ENCODE data around the gene VAV2.

Gene VAV2

GRCh38 chr9:133979921-133980863 lies 11.9 kb downstream of the VAV2 start:
- DNase-seq (ENCODE audit: low read depth) = no peak

- DNase-seq (ENCODE audit: low read depth) = no peak
These were observed 12.7 kb downstream of the VAV2 start for GRCh38 chr9:133979273-133979920.

- no peak for DNase-seq (ENCODE audit: low read depth)
These were observed 13.2 kb downstream of the VAV2 start for GRCh38 chr9:133978899-133979272.

- no peak for DNase-seq (ENCODE audit: low read depth)
These were observed 13.8 kb downstream of the VAV2 start for GRCh38 chr9:133978226-133978898.

- no peak for DNase-seq (ENCODE audit: low read depth)
These were observed 14.5 kb downstream of the VAV2 start for GRCh38 chr9:133977421-133978201.

GRCh38 chr9:133976887-133977286 lies 15.2 kb downstream of the VAV2 start:
- no peak for DNase-seq (ENCODE audit: low read depth)

- DNase-seq (ENCODE audit: low read depth) = no peak
These were observed 15.8 kb downstream of the VAV2 start for GRCh38 chr9:133976191-133976861.

- no peak for DNase-seq (ENCODE audit: low read depth)
These were observed 16.6 kb downstream of the VAV2 start for GRCh38 chr9:133975511-133975910.

- DNase-seq (ENCODE audit: low read depth) = no peak
These were observed 17.3 kb downstream of the VAV2 start for GRCh38 chr9:133974631-133975341.

- no peak for DNase-seq (ENCODE audit: low read depth)
These were observed 18.1 kb downstream of the VAV2 start for GRCh38 chr9:133973791-133974630.

- no peak for DNase-seq (ENCODE audit: low read depth)
These were observed 18.9 kb downstream of the VAV2 start for GRCh38 chr9:133973111-133973790.

- DNase-seq (ENCODE audit: low read depth) = no peak
These were observed 19.9 kb downstream of the VAV2 start for GRCh38 chr9:133971981-133972941.

- DNase-seq (ENCODE audit: low read depth) = no peak
These were observed 20.8 kb downstream of the VAV2 start for GRCh38 chr9:133971121-133971951.

GRCh38 chr9:133970581-133971058 lies 21.5 kb downstream of the VAV2 start:
- DNase-seq (ENCODE audit: low read depth) = no peak

GRCh38 chr9:133969681-133970580 lies 22.2 kb downstream of the VAV2 start:
- no peak for DNase-seq (ENCODE audit: low read depth)

Data from stimulated activated CD8-positive, alpha-beta memory T cell treated with anti-CD3 and anti-CD28 coated beads, Interleukin-7, amount 100 ng/mL, for 24 hours (primary cell).